Peyer's patch (tissue), 4 donors: ENCODE measurements around the gene COL24A1. TPM values are rescaled to one million over a fixed set of nuclear protein-coding genes. Genes with fewer than 3 reads are reported as not detected.

Source experiments
- DNase-seq, 3 donors: peaks; one replicate each; pipeline ENCODE4 v3.0.0-alpha.2; 2017 to 2019
- H3K27ac ChIP-seq, 4 donors: fragments of 200-600 bp; sonication (generic); one replicate each; pipeline ENCODE4 v1.5.1; 2016 to 2019
- H3K27me3 ChIP-seq, 2 donors: fragments of 200-600 bp; sonication (generic); one replicate each; pipeline ENCODE4 v1.5.1; 2019
- H3K36me3 ChIP-seq, 3 donors: fragments of 200-600 bp; sonication (generic); one replicate each; pipeline ENCODE4 v1.5.1; 2016 to 2019
- H3K4me1 ChIP-seq, 4 donors: fragments of 200-600 bp; sonication (generic); one replicate each; pipeline ENCODE4 v1.5.1; 2016 to 2019
- H3K4me3 ChIP-seq, 4 donors: fragments of 200-600 bp; sonication (generic); 1 replicate in 3 of 4; 2 replicates in 1 of 4; pipeline ENCODE4 v1.5.1; 2016 to 2019; ENCODE audit warnings: mild to moderate bottlenecking in 1 of 4
- H3K9me3 ChIP-seq, 4 donors: fragments of 200-600 bp; sonication (generic); one replicate each; pipeline ENCODE4 v1.5.1; 2016 to 2019; ENCODE audit warnings: mild to moderate bottlenecking in 1 of 4
- POLR2A ChIP-seq, 2 donors: fragments of 450-650 bp; IDR thresholded peaks; one replicate each; pipeline ENCODE4 v1.5.1; 2017; ENCODE audit warnings: antibody characterized with exemption in 2 of 2, mild to moderate bottlenecking in 2 of 2, moderate library complexity in 2 of 2
- total RNA-seq, 4 donors: library from RNA; depleted of rRNA; stranded (reverse); fragments of >200 nt; gene quantifications; one replicate each; pipeline ENCODE4 v1.1.0, GENCODE V29; 2016
- TF ChIP-seq, protein P1 (sequence below), 6 experiments: fragments of 450-650 bp in 4 of 6; fragments of 200-600 bp in 2 of 6; sonication (generic) in 1 of 6; IDR thresholded peaks; one replicate each; pipeline ENCODE4 v1.5.1; 2017 to 2019; ENCODE audit warnings: antibody characterized with exemption in 6 of 6, mild to moderate bottlenecking in 3 of 6, moderate library complexity in 1 of 6

The COL24A1 gene
- 1 to 10 TPM in 1 of 4 donors, under 1 TPM in 3; 0.18 to 3.3 (median 0.34) TPM for total RNA-seq

DNA sequence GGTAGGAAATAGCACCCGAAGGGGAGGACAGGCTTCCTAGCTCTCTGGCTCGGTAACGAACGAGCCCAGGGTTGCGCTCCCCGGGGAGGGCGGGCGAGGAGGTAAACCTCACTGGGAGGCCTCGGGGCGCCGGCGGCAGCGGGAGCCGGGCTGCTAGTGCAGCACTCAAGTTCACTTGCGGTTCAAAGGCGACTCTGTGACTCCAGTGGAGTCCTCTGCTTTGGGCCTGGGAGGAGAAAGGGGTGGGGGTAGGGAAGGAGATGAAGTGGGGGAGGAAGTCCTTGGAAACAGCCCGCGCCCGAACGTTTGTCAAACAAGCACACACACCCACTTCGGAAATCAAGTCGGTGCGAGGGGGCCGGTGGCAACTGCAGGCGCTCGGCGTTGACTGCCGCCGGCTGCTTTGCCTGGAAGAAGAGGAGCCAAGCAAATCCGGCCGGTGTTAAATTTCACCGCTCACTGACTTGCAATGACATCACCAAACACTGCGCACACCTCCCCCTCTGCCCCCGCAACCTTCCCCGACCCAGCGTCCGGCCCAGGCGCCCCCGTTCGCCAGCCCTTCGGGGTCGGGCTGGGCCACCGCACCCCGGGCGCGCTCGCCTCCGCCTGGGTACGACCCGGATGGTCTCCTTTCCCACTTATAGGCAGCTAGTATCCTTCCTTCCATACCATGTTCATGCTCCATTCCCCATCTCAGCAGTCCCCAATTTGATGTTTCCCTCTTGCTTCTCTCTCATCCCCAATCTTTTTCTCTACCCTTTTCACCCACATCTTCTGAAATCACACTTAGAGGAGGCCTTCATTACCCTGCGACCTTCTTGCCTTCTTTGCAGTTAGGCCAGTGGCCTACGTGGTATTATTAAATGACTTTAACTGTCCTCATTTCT lies at the start of gene COL24A1:
TSS of gene COL24A1 (minus strand) at position 207 of the 890 bp plus-strand sequence. CDS start 376 bp downstream, outside the sequence.
- TF ChIP-seq, protein P1, sequence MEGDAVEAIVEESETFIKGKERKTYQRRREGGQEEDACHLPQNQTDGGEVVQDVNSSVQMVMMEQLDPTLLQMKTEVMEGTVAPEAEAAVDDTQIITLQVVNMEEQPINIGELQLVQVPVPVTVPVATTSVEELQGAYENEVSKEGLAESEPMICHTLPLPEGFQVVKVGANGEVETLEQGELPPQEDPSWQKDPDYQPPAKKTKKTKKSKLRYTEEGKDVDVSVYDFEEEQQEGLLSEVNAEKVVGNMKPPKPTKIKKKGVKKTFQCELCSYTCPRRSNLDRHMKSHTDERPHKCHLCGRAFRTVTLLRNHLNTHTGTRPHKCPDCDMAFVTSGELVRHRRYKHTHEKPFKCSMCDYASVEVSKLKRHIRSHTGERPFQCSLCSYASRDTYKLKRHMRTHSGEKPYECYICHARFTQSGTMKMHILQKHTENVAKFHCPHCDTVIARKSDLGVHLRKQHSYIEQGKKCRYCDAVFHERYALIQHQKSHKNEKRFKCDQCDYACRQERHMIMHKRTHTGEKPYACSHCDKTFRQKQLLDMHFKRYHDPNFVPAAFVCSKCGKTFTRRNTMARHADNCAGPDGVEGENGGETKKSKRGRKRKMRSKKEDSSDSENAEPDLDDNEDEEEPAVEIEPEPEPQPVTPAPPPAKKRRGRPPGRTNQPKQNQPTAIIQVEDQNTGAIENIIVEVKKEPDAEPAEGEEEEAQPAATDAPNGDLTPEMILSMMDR (IDR thresholded peaks at IDR 0.05): no peak
- TF ChIP-seq POLR2A (IDR thresholded peaks at IDR 0.05): no peak
- Histone ChIP-seq H3K4me1 (no peaks in the 10 kb centered on the region), H3K27ac (peak within 1 kb of the TSS in 2 of 4 donors; percentile 21 to 71), H3K9me3 (peaks cover 0 to 4% (median 0%) of the 10 kb centered on the region in 4 donors), H3K36me3 (no peaks in the 10 kb centered on the region), H3K4me3 (peak within 1 kb of the TSS in 3 of 4 donors; percentile 1 to 42 (median 35)), H3K27me3 (no peaks in the 10 kb centered on the region)
- peak in 2 of 3 donors; percentile 44 to 53 for DNase-seq

DNA sequence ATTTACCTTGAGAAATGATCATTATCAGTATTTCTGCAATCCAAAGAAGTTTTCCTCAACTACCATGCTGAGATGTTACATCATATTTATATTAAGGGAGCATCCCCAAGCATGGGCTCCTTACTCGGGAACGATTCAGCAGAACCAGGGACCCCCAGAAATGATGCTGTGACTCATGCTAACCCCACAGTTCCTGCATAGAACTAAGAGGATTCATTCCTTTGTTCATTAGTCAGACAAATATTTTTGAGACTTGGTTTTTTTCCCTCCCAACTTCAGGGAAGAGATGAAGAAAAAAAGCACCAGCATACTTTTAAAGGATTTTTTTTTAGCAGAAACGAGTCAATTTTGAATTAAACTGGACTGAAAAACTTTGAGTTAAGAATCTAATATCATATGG lies 49.2 kb upstream of the COL24A1 start:
- H3K4me3 ChIP-seq: no peak overlapping the region
- no peak for DNase-seq
- H3K27ac ChIP-seq: no peak overlapping the region
- TF ChIP-seq POLR2A (IDR thresholded peaks at IDR 0.05): no peak
- TF ChIP-seq, protein P1 (IDR thresholded peaks at IDR 0.05): no peak
- H3K9me3 ChIP-seq: no peaks in the 10 kb centered on the region
- H3K4me1 ChIP-seq: no peaks in the 10 kb centered on the region
- no peaks in the 10 kb centered on the region for H3K27me3 ChIP-seq
- H3K36me3 ChIP-seq: no peaks in the 10 kb centered on the region

DNA sequence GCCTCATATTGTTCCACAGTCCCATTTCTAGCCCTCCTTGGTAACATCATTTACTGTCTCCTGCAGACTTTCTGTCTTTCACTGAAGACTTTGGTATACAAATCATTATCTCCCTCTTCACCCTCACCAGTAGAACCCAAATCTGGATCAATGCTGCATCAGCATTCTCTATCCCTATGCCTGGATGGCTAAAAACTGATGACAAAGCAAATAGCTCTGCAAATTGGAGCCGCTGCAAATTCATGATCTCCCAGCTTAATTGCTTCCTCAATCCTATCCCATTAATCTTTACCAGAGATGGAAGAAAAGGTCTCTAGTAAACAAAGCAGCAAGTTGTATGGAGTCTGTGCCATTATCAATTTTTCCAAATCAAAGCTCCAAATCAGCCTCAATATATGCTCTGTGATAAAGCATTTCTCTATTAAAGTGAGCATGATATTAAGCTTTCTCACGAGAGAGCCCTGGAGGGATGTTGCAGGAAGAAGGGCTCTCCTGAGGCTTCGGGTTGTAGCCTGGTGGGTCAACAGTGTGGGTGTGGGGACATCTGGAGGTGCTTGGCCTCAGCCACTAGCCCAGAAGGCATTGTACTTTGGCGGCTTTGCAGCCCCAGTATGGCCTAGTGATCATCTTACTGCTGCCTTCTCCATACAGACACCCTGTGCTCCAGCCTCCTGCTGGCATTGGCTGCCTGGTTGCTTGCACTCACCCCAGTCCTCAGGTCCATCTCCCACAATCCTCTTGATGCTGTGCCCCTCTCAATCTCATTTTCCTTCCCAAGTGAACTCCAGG lies 46.2 kb upstream of the COL24A1 start:
- no peaks in the 10 kb centered on the region for H3K27me3 ChIP-seq
- DNase-seq: no peak
- H3K9me3 ChIP-seq: no peaks in the 10 kb centered on the region
- H3K36me3 ChIP-seq: no peaks in the 10 kb centered on the region
- H3K4me1 ChIP-seq: no peaks in the 10 kb centered on the region
- TF ChIP-seq, protein P1 (IDR thresholded peaks at IDR 0.05): no peak
- no peak for TF ChIP-seq POLR2A (IDR thresholded peaks at IDR 0.05)
- H3K27ac ChIP-seq: no peak overlapping the region
- H3K4me3 ChIP-seq: no peak overlapping the region

DNA sequence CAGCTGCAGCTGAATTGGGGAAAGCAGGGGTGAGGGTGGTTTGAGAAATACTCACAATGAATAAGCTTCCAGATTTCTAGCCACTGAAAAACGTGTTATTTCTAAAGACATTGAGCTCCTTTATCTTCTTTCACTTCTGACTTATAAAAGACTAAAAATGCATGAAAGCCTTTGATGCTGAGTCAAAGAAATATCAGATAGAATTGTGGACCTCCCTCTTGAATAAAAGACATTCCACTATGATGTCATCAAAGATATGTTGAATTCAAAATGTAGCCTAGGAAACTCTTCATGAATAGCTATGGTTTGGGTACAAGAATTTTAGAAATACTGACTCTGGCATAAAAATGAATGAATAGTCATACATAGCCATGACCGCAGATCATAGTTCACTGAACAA lies 44.7 kb upstream of the COL24A1 start:
- Histone ChIP-seq H3K27me3 (no peaks in the 10 kb centered on the region), H3K36me3 (no peaks in the 10 kb centered on the region), H3K27ac (no peak overlapping the region), H3K4me1 (no peaks in the 10 kb centered on the region), H3K4me3 (no peak overlapping the region), H3K9me3 (no peaks in the 10 kb centered on the region)
- DNase-seq: no peak
- TF ChIP-seq POLR2A (IDR thresholded peaks at IDR 0.05): no peak
- TF ChIP-seq, protein P1 (IDR thresholded peaks at IDR 0.05): no peak

DNA sequence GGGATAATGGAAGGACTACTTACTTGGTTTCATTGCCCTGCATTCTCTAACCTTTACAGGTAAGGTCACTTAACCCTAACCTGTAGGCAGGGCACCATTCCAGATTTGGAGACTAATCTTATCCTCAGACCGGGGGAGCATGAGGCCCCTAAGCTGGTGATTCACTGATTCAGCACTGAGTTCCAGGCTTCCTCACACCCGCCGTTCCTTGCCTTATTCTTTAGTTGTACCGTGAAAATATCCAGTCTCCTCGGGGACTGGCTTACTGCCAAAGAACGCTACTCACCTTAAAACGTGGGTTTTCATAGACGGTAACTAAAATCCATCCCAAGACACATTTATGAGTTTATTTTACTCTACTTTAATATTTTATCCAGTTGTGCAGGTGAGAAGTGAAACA lies 44.3 kb upstream of the COL24A1 start:
- Histone ChIP-seq H3K27ac (no peak overlapping the region), H3K27me3 (no peaks in the 10 kb centered on the region), H3K4me1 (no peaks in the 10 kb centered on the region), H3K36me3 (no peaks in the 10 kb centered on the region), H3K4me3 (no peak overlapping the region), H3K9me3 (no peaks in the 10 kb centered on the region)
- no peak for TF ChIP-seq POLR2A (IDR thresholded peaks at IDR 0.05)
- TF ChIP-seq, protein P1 (IDR thresholded peaks at IDR 0.05): no peak
- DNase-seq: no peak
